K562 (cell line): ENCODE measurements around the gene SEZ6. TPM values are rescaled to one million over a fixed set of nuclear protein-coding genes. Genes with fewer than 3 reads are reported as not detected.

Source experiments
- CC2D1A ChIP-seq: fragments of 450-650 bp; IDR thresholded peaks from 2 replicates; pipeline ENCODE4 v1.6.1; 2017; ENCODE audit warnings: mild to moderate bottlenecking
- CEBPB ChIP-seq: fragments of 450-650 bp; IDR thresholded peaks from 2 replicates; pipeline ENCODE4 v1.6.1; 2016; ENCODE audit warnings: missing genetic modification characterization, missing compliant biosample characterization
- CHD1 ChIP-seq: fragments of 200-600 bp; sonication (generic); IDR thresholded peaks from one replicate; pipeline ENCODE4 v1.6.1; 2012; ENCODE audit warnings: mild to moderate bottlenecking, moderate library complexity, low read length, inconsistent platforms
- ETV6 ChIP-seq, 3 experiments: fragments of 150-350 bp in 1 of 3; sonication (generic) in 1 of 3; formaldehyde crosslinking in 1 of 3; IDR thresholded peaks; 2 replicates each; pipeline versions ENCODE4 v1.6.1 to v1.8.0; 2014 to 2022; ENCODE audit warnings: borderline replicate concordance in 2 of 3, low read depth in 2 of 3, antibody characterized with exemption in 1 of 3, low read length in 1 of 3, mild to moderate bottlenecking in 1 of 3, missing genetic modification reagents in 1 of 3
- HDAC2 ChIP-seq: fragments of 450-650 bp; IDR thresholded peaks from 2 replicates; pipeline ENCODE4 v1.6.1; 2016; ENCODE audit warnings: mild to moderate bottlenecking
- MAZ ChIP-seq, 2 experiments: fragments of 450-650 bp in 1 of 2; sonication (generic) in 1 of 2; formaldehyde crosslinking; IDR thresholded peaks in 1 of 2; conservative IDR thresholded peaks in 1 of 2; 2 replicates each; pipeline versions ENCODE4 v1.4.0 to v1.5.0; 2020; ENCODE audit warnings: mild to moderate bottlenecking in 1 of 2, missing genetic modification reagents in 1 of 2
- SMAD4 ChIP-seq: fragments of 250-450 bp; sonication (Bioruptor Pico); conservative IDR thresholded peaks from 2 replicates; pipeline ENCODE4 v1.8.0; 2021; ENCODE audit warnings: inconsistent platforms, mild to moderate bottlenecking, moderate library complexity
- TFAP4 ChIP-seq: sonication (generic); formaldehyde crosslinking; IDR thresholded peaks from 2 replicates; pipeline ENCODE4 v1.8.0; 2022; ENCODE audit warnings: missing genetic modification reagents, mild to moderate bottlenecking, moderate library complexity, borderline replicate concordance
- TOE1 ChIP-seq, 2 experiments: fragments of 450-650 bp in 1 of 2; sonication (generic) in 1 of 2; formaldehyde crosslinking in 1 of 2; IDR thresholded peaks; 2 replicates each; pipeline versions ENCODE4 v1.7.1 to v1.8.0; 2016 to 2022; ENCODE audit warnings: borderline replicate concordance in 2 of 2, mild to moderate bottlenecking in 2 of 2, antibody characterized with exemption in 1 of 2, inconsistent platforms in 1 of 2, low read depth in 1 of 2, missing genetic modification reagents in 1 of 2, moderate library complexity in 1 of 2
- ZBTB5 ChIP-seq: fragments of 450-650 bp; IDR thresholded peaks from 2 replicates; pipeline ENCODE4 v1.6.1; 2017; ENCODE audit warnings: antibody characterized with exemption
- ZNF263 ChIP-seq: sonication (generic); formaldehyde crosslinking; IDR thresholded peaks from 2 replicates; pipeline ENCODE4 v1.8.0; 2022; ENCODE audit warnings: mild to moderate bottlenecking, missing genetic modification reagents, borderline replicate concordance
- polyA plus RNA-seq, 8 experiments: library from polyadenylated mRNA; depleted of rRNA in 4 of 8; stranded (reverse) in 5 of 8; unstranded in 3 of 8; fragments of >200 nt; fragmentation: Nextera tagmentation in 2 of 8; fragmentation: Illumina TruSeq in 1 of 8; extraction: Ambion mirVana in 2 of 8; extraction: Trizol in 1 of 8; gene quantifications; 2 replicates each; pipeline versions ENCODE4 v1.2.1 to v1.2.3, GENCODE V29; 2011 to 2014; ENCODE audit warnings: inconsistent platforms in 1 of 8, missing spikeins in 1 of 8
- total RNA-seq, 7 experiments: library from RNA; depleted of rRNA in 6 of 7; stranded (reverse); fragments of >200 nt in 6 of 7; fragmentation: Illumina TruSeq in 2 of 7; extraction: Trizol in 2 of 7; gene quantifications; 2 replicates each; pipeline versions ENCODE4 v1.2.1 to v1.2.3, GENCODE V29; 2011 to 2021; ENCODE audit warnings: low replicate concordance in 1 of 7
- TF ChIP-seq, protein P1 (sequence below): sonication (generic); formaldehyde crosslinking; IDR thresholded peaks from 2 replicates; pipeline ENCODE4 v1.8.0; 2023; ENCODE audit warnings: mild to moderate bottlenecking, missing genetic modification reagents
- TF ChIP-seq, protein P2 (sequence below), 2 experiments: fragments of 450-650 bp; IDR thresholded peaks; 2 replicates each; pipeline ENCODE4 v1.6.1; 2018; ENCODE audit warnings: mild to moderate bottlenecking in 2 of 2, low read depth in 1 of 2; ENCODE audit not compliant: partially characterized antibody in 2 of 2

Gene SEZ6
- total and polyA plus RNA-seq, 9 of the 15 experiments (the other 6 are each of a cell fraction or from before 2014, with no cell fraction given): not detected

- TF ChIP-seq, protein P1, sequence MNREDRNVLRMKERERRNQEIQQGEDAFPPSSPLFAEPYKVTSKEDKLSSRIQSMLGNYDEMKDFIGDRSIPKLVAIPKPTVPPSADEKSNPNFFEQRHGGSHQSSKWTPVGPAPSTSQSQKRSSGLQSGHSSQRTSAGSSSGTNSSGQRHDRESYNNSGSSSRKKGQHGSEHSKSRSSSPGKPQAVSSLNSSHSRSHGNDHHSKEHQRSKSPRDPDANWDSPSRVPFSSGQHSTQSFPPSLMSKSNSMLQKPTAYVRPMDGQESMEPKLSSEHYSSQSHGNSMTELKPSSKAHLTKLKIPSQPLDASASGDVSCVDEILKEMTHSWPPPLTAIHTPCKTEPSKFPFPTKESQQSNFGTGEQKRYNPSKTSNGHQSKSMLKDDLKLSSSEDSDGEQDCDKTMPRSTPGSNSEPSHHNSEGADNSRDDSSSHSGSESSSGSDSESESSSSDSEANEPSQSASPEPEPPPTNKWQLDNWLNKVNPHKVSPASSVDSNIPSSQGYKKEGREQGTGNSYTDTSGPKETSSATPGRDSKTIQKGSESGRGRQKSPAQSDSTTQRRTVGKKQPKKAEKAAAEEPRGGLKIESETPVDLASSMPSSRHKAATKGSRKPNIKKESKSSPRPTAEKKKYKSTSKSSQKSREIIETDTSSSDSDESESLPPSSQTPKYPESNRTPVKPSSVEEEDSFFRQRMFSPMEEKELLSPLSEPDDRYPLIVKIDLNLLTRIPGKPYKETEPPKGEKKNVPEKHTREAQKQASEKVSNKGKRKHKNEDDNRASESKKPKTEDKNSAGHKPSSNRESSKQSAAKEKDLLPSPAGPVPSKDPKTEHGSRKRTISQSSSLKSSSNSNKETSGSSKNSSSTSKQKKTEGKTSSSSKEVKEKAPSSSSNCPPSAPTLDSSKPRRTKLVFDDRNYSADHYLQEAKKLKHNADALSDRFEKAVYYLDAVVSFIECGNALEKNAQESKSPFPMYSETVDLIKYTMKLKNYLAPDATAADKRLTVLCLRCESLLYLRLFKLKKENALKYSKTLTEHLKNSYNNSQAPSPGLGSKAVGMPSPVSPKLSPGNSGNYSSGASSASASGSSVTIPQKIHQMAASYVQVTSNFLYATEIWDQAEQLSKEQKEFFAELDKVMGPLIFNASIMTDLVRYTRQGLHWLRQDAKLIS (CRISPR knock-in tag): peak; percentile 47; the same call in 1 of the 2 replicates
- peak in 1 of 2 experiments; percentile 48; a peak in 2 of 4 replicates for TF ChIP-seq MAZ (CRISPR knock-in tag; conservative IDR thresholded peaks at IDR 0.05 in 1 of 2, IDR thresholded peaks at IDR 0.05 in 1 of 2)
- 0 out of 2 replicates have a peak, but pooled peaks have one; percentile 5 for TF ChIP-seq TFAP4
- peak; percentile 48; the same call in 1 of the 2 replicates for TF ChIP-seq CC2D1A
- TF ChIP-seq ETV6 (IDR thresholded peaks at IDR 0.05; ENCODE audit: borderline replicate concordance in 1 of 2, low read depth in 2 of 2, low read length in 1 of 2): no peak
- TF ChIP-seq ETV6 (CRISPR knock-in tag; IDR thresholded peaks at IDR 0.05; ENCODE audit: borderline replicate concordance): no peak
- no peak for TF ChIP-seq TOE1 (IDR thresholded peaks at IDR 0.05; ENCODE audit: borderline replicate concordance)
- TF ChIP-seq TOE1 (CRISPR knock-in tag; IDR thresholded peaks at IDR 0.05; ENCODE audit: borderline replicate concordance, low read depth): 0 out of 2 replicates have a peak, but pooled peaks have one; percentile 50
- TF ChIP-seq CHD1: peak; percentile 32
- TF ChIP-seq, protein P2, sequence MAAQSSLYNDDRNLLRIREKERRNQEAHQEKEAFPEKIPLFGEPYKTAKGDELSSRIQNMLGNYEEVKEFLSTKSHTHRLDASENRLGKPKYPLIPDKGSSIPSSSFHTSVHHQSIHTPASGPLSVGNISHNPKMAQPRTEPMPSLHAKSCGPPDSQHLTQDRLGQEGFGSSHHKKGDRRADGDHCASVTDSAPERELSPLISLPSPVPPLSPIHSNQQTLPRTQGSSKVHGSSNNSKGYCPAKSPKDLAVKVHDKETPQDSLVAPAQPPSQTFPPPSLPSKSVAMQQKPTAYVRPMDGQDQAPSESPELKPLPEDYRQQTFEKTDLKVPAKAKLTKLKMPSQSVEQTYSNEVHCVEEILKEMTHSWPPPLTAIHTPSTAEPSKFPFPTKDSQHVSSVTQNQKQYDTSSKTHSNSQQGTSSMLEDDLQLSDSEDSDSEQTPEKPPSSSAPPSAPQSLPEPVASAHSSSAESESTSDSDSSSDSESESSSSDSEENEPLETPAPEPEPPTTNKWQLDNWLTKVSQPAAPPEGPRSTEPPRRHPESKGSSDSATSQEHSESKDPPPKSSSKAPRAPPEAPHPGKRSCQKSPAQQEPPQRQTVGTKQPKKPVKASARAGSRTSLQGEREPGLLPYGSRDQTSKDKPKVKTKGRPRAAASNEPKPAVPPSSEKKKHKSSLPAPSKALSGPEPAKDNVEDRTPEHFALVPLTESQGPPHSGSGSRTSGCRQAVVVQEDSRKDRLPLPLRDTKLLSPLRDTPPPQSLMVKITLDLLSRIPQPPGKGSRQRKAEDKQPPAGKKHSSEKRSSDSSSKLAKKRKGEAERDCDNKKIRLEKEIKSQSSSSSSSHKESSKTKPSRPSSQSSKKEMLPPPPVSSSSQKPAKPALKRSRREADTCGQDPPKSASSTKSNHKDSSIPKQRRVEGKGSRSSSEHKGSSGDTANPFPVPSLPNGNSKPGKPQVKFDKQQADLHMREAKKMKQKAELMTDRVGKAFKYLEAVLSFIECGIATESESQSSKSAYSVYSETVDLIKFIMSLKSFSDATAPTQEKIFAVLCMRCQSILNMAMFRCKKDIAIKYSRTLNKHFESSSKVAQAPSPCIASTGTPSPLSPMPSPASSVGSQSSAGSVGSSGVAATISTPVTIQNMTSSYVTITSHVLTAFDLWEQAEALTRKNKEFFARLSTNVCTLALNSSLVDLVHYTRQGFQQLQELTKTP (IDR thresholded peaks at IDR 0.05; ENCODE audit: low read depth in 1 of 2, partially characterized antibody in 2 of 2): peak in 1 of 2 experiments; percentile 46
- TF ChIP-seq HDAC2: peak; percentile 93
- TF ChIP-seq ZBTB5: peak; percentile 86
- peak; percentile 58; the same call in 1 of the 2 replicates for TF ChIP-seq CEBPB (tag)
- TF ChIP-seq SMAD4 (CRISPR knock-in tag): 0 out of 2 replicates have a peak, but pooled peaks have one; percentile 11
- peak; percentile 99 for TF ChIP-seq ZNF263 (CRISPR knock-in tag)
Observed at GRCh38 chr17:28949185-28950016, 56.4 kb downstream of the SEZ6 start (continued).
